ENCODE results near the gene MCC.

DNA sequence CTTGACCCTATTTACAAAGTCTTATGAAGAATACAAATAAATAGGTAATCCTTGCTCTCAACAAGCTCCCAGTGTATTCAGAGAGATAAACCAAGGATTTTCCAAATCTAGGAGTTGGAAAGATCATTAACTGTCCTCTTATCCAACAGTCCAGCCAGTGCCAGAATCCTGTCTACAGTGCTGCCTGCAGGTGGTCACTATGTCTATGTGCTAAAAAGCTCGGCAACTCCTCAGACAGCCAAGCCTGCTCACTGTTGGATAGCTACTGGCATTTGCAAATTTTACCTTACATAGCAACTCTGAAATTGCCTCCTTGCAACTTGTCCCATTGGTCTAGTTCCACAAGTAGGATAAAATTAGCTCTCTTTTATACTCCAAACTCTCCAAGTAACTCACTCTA lies 324.2 kb downstream of the MCC start:
- TF ChIP-seq CTCF (IDR thresholded peaks at IDR 0.05) (no peak), ATF2 (CRISPR knock-in tag; IDR thresholded peaks at IDR 0.05; ENCODE audit: borderline replicate concordance, low read depth) (no peak), NR3C1 (CRISPR knock-in tag; conservative IDR thresholded peaks at IDR 0.05; ENCODE audit: low read depth) (no peak), KAT7 (CRISPR knock-in tag; IDR thresholded peaks at IDR 0.05; ENCODE audit: borderline replicate concordance) (no peak), TP53 (CRISPR knock-in tag; IDR thresholded peaks at IDR 0.05) (no peak), USF2 (CRISPR knock-in tag; IDR thresholded peaks at IDR 0.05) (no peak), IRF2 (CRISPR knock-in tag; IDR thresholded peaks at IDR 0.05; ENCODE audit: borderline replicate concordance, low read depth) (no peak)
- TF ChIP-seq, protein P1, sequence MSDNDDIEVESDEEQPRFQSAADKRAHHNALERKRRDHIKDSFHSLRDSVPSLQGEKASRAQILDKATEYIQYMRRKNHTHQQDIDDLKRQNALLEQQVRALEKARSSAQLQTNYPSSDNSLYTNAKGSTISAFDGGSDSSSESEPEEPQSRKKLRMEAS (CRISPR knock-in tag; IDR thresholded peaks at IDR 0.05): no peak
